Lower leg skin (tissue), 3 donors: ENCODE measurements around the gene C8B.

Experiments used
- CTCF ChIP-seq, 3 donors: fragments of 450-650 bp; IDR thresholded peaks; one replicate each; pipeline ENCODE4 v1.5.1; 2016; ENCODE audit warnings: antibody characterized with exemption in 3 of 3, mild to moderate bottlenecking in 3 of 3, moderate library complexity in 2 of 3
- POLR2A ChIP-seq, 2 donors: fragments of 450-650 bp; IDR thresholded peaks; one replicate each; pipeline ENCODE4 v1.6.1; 2016 to 2017; ENCODE audit warnings: antibody characterized with exemption in 2 of 2, mild to moderate bottlenecking in 1 of 2, moderate library complexity in 1 of 2

GRCh38 chr1:56910441-56910985, 55.3 kb downstream of the C8B start:
- TF ChIP-seq CTCF (IDR thresholded peaks at IDR 0.05) (peak in 1 of 3 donors; percentile 85), POLR2A (IDR thresholded peaks at IDR 0.05) (no peak)
